AG04450 (cell line): ENCODE data around the gene NHSL2. TPM values are rescaled to one million over a fixed set of nuclear protein-coding genes. Genes with fewer than 3 reads are reported as not detected.

ENCODE experiments used
- CTCF ChIA-PET: fragments of 300-600, 350-600 bp; formaldehyde crosslinking; extraction: SDS; loops from one replicate; lab custom pipeline; 2022; ENCODE audit warnings: antibody characterized with exemption, inconsistent platforms; lab: Charles Lee
- POLR2A ChIA-PET: fragments of 350-600 bp; formaldehyde crosslinking; extraction: SDS; loops from one replicate; lab custom pipeline; 2021; ENCODE audit warnings: antibody characterized with exemption, inconsistent platforms; lab: Yijun Ruan, JAX
- DNase-seq: peaks from one replicate; pipeline ENCODE4 v3.0.0-alpha.2; 2011; ENCODE audit warnings: low read depth, low spot score
- H3K27ac ChIP-seq: one replicate; pipeline ENCODE4 v1.5.1; 2012; ENCODE audit warnings: low read depth, low read length, control low read depth
- H3K27me3 ChIP-seq: one replicate; pipeline ENCODE4 v1.6.0; 2012; ENCODE audit warnings: low read length; ENCODE audit not compliant: control insufficient read depth, insufficient read depth
- H3K4me3 ChIP-seq: 2 replicates; pipeline ENCODE4 v1.5.1; 2011; ENCODE audit warnings: mild to moderate bottlenecking, low read depth, low read length, control low read depth
- H3K9me3 ChIP-seq: 2 replicates; pipeline ENCODE4 v1.5.1; 2012; ENCODE audit warnings: low read length; ENCODE audit not compliant: control insufficient read depth, insufficient read depth
- polyA plus RNA-seq: library from polyadenylated mRNA; depleted of rRNA; stranded (reverse); fragments of >200 nt; gene quantifications from 2 replicates; pipeline ENCODE4 v1.2.3, GENCODE V29; 2011
- TF ChIP-seq, protein P1 (sequence below): IDR thresholded peaks from 2 replicates; pipeline ENCODE4 v1.5.1; 2011; ENCODE audit warnings: low read depth, low read length, control low read depth, inconsistent platforms

Gene NHSL2
- polyA plus RNA-seq, 1 experiment = 3.0 TPM

GRCh38 chrX:71944369-71944768 is 33.7 kb downstream of the NHSL2 start:
- POLR2A ChIA-PET = no interaction called here
- no peaks in the 10 kb centered on the region for H3K9me3 ChIP-seq
- CTCF ChIA-PET = no interaction called here
- H3K27me3 ChIP-seq = no peaks in the 10 kb centered on the region
- H3K27ac ChIP-seq = no peak overlapping the region
- TF ChIP-seq, protein P1, sequence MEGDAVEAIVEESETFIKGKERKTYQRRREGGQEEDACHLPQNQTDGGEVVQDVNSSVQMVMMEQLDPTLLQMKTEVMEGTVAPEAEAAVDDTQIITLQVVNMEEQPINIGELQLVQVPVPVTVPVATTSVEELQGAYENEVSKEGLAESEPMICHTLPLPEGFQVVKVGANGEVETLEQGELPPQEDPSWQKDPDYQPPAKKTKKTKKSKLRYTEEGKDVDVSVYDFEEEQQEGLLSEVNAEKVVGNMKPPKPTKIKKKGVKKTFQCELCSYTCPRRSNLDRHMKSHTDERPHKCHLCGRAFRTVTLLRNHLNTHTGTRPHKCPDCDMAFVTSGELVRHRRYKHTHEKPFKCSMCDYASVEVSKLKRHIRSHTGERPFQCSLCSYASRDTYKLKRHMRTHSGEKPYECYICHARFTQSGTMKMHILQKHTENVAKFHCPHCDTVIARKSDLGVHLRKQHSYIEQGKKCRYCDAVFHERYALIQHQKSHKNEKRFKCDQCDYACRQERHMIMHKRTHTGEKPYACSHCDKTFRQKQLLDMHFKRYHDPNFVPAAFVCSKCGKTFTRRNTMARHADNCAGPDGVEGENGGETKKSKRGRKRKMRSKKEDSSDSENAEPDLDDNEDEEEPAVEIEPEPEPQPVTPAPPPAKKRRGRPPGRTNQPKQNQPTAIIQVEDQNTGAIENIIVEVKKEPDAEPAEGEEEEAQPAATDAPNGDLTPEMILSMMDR = no peak
- no peak overlapping the region for H3K4me3 ChIP-seq
- no peak for DNase-seq

DNA sequence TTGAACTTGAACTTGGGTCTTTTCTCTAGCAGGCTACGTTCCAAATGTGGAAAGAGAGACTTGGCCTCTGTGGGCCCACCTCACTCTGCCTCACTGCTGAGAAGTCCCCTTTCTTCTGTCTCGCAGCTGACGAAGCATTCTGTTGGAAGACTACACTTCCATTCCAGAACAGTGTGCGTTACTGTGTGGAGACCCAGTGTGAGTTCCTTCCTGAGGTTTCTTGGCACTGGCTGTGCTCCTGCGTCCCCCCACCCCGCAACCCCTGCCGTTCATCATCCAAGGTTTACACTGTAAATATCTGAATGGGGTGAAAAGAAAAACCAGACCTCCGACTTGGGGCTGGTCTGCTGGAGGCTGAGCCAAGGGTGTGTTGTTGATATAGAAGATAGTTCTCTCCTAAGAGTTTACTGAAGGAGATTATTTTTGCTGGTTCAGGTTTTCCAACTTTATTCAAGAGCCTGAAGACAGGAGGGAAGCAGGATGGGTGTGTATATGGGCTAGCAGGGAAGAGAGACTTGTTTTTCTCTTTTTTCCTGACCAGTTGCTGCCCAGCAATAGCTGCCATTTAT is 34.7 kb downstream of the NHSL2 start:
- no peaks in the 10 kb centered on the region for H3K27me3 ChIP-seq
- TF ChIP-seq, protein P1 = no peak
- no peak for DNase-seq
- CTCF ChIA-PET = interaction anchor here (1.9 kb wide), 1 partner anchor 54 kb away, joined by 7 read pairs; no protein-coding TSS in a partner anchor
- H3K4me3 ChIP-seq = no peak overlapping the region
- H3K27ac ChIP-seq = no peak overlapping the region
- POLR2A ChIA-PET = no interaction called here
- H3K9me3 ChIP-seq = no peaks in the 10 kb centered on the region

- TF ChIP-seq, protein P1 = no peak
- CTCF ChIA-PET = interaction anchor here (0.7 kb wide), 2 partner anchors 18 to 27 kb away, joined by 4 to 6 read pairs; no protein-coding TSS in a partner anchor
- H3K4me3 ChIP-seq = no peak overlapping the region
- H3K9me3 ChIP-seq = no peaks in the 10 kb centered on the region
- DNase-seq = no peak
- no peaks in the 10 kb centered on the region for H3K27me3 ChIP-seq
- POLR2A ChIA-PET = interaction anchor here (0.6 kb wide), 1 partner anchor 1637 kb away, joined by 10 read pairs; no protein-coding TSS in a partner anchor
- no peak overlapping the region for H3K27ac ChIP-seq
Observed at GRCh38 chrX:71949363-71949762, 38.7 kb downstream of the NHSL2 start.

DNA sequence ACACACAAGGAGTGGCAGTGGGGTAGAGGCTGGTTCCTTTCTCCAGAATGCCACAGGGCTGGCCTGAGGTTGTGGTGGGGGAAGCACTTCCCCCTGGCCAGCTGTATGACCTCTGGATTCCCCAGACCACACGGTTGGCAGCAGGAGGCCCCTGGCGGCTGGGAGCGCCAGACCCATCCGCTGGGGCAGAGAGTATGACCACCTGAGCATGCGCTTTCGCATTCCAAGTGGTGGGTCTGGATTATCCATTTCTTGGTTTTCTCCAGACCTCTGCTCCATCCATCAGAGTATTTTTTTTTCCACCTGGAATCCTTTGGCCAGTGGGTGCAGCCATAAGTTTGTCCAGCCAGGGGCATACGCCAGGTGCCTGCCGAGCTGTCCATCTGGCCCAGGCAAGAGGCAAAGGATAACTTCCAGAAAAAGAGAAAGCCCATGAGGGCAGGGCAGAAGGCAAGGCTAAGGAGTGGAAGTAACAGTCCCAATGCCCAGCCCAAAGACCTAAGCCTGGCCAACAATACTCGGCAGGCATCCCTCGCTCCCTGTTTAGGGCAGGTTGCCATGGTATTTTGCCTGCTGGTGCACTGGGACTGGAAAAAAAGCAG is 39.3 kb downstream of the NHSL2 start:
- TF ChIP-seq, protein P1 = no peak
- no peaks in the 10 kb centered on the region for H3K27me3 ChIP-seq
- ChIA-PET POLR2A (interaction anchor here (0.6 kb wide), 1 partner anchor 1638 kb away, joined by 10 read pairs; no protein-coding TSS in a partner anchor), CTCF (no interaction called here)
- no peaks in the 10 kb centered on the region for H3K9me3 ChIP-seq
- H3K4me3 ChIP-seq = no peak overlapping the region
- no peak for DNase-seq
- H3K27ac ChIP-seq = no peak overlapping the region

DNA sequence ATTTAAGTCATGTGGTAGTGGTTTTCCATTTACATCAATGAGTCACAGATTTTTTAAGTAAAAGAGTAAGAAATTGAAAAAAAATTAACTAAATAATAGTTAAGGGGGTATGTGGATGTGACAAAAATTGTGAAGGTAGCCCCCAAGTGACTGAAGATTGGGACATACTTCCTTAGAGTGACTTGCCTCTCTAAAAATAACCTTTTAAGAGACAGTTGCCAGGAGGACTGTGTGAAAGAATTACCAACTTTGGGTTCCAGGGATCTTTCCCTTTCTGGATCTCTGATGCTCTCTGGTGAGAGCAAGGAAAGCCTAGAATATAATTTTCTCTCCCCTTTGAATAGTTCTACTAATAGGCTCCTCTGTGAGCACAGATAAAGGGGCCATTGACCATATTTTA is 42.7 kb downstream of the NHSL2 start:
- POLR2A ChIA-PET = no interaction called here
- Histone ChIP-seq H3K4me3 (no peak overlapping the region), H3K27me3 (no peaks in the 10 kb centered on the region), H3K27ac (no peak overlapping the region), H3K9me3 (no peaks in the 10 kb centered on the region)
- TF ChIP-seq, protein P1 = no peak
- no peak for DNase-seq
- CTCF ChIA-PET = no interaction called here
